Activated T-cell treated with anti-CD3 and anti-CD28 coated beads, Interleukin-2, amount 50 U/mL, for 48 hours (primary cell): ENCODE data around the gene CD84.
"Not testable (repeated sequence)": the region's sequence is repeated elsewhere in the genome, so short reads cannot be mapped to it uniquely, and the experiment has no call there.

Experiments
- DNase-seq, 2 experiments: peaks; one replicate each; pipeline ENCODE4 v3.0.0-alpha.2; 2020

CD84 gene

DNA sequence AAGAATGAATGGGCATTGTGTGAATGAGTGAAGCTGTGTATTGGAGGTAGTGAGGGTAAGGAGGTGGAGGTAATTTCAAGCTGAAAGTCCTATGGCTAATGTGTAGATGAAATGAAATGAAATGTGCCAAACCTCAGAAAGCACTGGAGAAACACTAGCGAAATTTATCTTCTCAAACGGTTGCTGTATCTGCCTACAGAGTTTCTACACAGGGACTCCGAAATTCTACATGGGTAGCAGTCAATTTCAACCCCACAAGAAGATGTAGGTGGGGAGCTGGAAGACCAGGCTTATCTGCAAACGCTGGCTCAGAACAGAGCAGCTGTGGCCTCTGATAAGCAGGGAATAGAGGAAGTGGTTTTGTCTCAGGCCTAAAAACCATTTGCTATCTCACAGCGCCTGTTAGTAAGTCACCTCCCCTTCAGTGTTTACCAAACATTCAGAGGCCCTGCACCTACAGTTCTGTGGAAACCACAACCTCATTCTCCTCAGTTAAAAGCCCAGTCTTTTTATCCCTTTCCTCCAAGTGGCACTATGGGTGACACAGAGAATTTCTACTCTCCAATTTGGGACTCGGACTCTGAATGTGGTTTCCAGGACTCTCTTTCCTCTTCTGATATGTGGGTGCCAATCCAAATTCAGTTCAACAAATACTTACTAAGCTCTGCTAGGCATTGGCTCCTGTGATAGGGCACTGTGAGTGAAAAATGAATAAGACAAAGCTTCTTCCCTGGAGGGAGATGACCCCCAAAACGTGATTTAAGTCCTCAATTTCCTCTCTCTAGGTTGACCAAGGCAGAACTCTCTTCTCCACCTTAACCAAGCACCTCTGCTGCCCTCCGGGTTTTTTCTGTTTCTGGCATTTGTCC lies 39.1 kb downstream of the CD84 start:
- peak; percentile 49 to 62 for DNase-seq

DNA sequence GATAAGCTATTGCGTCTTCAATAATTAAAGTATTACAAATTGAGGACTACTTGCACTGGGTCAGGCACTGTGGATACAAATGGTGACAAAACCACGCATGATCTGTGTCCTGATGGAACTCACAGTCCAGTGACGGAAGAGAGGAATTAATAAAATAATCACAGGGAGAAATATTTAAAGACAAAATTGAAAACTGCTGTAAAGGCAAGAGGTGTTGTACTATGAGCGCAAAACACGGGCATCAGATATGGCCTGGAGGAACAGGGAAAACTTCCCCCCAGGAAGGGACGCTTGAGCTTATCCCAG lies 39.7 kb downstream of the CD84 start:
- no peak for DNase-seq

DNA sequence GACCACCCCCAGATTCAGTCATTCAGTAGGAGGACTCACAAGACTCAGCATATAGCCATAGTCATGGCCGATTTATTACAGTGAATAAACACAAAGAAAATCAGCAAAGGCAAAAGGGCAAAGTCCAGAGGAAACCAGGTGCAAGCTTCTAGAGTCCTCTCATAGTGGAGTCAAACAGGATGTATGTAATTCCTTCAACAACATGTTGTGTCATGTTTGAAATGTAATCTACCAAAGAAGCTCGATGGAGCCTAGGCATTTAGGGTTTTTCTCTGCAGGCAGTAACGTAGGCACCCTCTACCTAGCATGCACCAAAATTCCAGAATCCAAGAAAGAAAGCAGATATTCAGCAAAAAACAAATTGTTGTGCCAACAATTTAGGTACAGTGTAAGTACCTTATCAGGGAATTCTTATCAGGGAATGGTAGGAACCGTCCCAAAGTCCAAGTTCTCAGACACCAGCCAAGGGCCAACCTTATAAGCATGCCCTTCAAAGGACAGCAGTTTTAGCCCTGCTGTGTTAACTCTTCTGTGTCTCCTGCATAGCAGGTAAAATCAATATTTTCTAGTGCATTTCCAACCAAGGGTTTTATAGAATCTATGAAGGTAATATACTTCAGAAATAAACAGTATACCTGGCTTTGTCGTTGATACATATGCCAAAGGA lies 40.2 kb downstream of the CD84 start:
- DNase-seq = no peak

DNA sequence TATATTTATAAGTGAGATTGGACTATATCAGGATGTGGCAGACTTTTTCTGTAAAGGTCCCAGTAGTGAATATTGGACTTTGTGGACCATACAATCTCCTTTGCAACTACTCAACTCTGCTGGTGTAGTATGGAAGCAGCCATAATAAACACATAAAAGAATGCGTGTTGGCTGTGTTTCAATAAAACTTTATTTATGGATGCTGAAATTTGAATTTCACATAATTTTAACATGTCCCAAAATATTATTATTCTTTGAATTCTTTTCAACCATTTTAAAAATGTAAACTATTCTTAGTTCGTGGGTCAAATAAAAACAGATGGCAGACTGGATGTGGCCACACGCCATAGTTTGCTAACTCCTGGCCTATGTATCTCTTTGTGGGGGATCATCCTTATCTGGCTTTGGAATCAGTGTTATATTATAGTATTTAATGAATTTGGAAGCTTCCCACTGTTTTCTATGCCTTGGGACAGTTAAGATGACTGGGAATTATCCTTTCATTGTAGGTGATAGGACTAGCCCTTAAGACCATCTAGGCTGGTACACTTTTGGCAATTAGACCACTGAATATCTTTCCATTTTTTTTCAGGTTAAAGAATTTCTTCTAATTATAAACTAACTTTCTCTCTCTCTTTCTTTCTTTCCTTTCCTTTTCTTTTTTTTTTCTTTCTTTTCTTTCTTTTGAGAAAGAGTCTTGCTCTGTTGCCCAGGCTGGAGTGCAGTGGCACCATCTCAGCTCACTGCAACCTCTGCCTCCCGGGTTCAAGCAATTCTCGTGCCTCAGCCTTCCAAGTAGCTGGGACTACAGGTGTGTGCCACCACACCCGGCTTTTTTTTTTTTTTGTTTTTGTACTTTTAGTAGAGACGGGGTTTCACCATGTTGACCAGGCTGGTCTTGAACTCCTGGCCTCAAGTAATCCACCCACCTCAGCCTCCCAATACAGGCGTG lies 41.3 kb downstream of the CD84 start:
- no peak for DNase-seq

DNA sequence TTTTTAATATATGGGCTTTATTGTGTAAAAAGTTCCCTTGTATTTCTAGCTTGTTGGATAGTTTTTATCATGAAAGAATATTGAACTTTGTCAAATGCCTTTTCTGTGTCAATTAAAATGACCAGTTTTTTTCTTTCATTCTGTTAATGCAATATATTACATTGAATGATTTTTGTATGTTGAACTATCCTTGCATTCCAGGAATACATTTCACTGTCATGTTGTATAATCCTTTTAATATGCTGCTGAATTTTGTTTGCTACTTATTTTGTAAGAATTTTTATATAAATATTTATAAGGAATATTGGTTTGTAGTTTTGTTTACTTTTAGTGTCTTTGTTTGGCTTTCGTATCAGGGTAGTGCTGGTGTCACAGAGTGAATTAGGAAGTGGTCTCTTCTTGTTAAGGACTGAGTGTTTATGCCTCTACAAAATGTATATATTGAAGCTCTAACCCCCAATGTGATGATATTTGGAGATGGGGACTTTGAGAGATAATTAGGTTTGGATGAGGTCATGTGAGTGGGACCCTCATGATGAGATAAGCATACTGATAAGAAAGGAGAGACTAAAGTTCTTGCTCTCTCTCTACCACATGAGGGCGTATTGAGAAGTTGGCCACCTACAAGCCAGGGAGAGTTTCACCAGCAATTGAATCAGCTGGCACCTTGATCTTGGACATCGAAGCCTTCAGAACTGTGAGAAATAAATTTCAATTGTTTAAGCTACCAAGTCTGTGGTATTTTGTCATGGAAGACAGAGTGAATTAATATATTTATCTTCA lies 44.3 kb downstream of the CD84 start:
- no peak for DNase-seq

DNA sequence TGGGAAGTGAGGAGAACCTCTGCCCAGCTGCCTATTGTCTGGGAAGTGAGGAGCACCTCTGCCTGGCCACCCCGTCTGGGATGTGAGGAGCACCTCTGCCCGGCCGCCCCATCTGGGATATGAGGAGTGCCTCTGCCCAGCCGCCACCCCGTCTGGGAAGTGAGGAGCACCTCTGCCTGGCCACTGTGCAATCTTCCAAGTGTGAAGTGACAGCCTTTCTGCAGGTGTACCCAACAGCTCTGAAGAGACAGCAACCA lies 46.8 kb downstream of the CD84 start:
- DNase-seq = not testable (repeated sequence)

DNA sequence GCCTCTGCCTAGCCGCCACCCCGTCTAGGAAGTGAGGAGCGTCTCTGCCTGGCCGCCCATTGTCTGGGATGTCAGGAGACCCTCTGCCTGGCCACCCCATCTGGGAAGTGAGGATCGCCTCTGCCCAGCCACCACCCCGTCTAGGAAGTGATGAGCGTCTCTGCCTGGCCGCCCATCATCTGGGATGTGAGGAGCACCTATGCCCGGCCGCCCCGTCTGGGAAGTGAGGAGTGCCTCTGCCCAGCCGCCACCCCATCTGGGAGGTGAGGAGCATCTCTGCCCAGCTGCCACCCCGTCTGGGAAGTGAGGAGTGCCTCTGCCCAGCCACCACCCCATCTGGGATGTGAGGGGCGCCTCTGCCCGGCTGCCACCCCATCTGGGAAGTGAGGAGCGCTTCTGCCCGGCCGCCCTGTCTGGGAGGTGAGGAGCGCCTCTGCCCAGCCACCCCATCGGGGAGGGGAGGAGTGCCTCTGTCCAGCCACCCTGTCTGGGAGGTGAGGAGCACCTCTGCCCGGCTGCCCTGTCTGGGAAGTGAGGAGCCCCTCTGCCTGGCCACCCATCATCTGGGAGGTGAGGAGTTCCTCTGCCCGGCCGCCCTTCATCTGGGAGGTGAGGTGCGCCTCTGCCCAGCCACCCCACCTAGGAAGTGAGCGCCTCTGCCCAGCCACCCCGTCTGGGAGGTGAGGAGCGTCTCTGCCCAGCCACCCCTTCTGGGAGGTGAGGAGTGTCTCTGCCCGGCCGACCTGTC lies 47.3 kb downstream of the CD84 start:
- not testable (repeated sequence) for DNase-seq

DNA sequence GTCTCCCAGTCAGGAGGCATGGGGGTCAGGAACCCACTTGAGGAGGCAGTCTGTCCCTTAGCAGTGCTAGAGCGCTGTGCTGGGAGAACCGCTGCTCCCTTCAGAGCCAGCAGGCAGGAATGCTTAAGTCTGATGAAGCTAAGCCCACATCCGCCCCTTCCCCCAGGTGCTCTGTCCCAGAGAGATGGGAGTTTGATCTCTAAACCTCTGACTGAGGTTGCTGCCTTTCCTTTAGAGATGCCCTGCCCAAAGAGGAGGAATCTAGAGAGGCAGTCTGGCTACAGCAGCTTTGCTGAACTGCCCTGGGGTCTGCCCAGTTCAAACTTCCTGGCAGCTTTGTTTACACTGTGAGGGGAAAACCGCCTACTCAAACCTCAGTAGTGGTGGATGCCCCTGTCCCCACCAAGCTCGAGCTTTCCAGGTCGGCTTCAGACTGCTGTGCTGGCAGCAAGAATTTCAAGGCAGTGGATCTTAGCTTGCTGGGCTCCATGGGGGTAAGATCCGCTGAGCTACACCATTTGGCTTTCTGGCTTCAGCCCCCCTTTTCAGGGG lies 49.8 kb downstream of the CD84 start:
- DNase-seq = not testable (repeated sequence)

DNA sequence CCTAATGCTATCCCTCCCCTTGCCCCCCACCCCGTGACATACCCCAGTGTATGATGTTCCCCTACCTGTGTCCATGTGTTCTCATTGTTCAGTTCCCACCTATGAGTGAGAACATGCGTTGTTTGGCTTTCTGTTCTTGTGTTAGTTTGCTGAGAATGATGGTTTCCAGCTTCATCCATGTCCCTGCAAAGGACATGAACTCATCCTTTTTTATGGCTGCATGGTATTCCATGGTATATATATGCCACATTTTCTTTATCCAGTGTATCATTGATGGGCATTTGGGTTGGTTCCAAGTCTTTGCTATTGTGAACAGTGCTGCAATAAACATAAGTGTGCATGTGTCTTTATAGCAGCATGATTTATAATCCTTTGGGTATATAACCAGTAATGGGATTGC lies 55.5 kb downstream of the CD84 start:
- not testable (repeated sequence) for DNase-seq

DNA sequence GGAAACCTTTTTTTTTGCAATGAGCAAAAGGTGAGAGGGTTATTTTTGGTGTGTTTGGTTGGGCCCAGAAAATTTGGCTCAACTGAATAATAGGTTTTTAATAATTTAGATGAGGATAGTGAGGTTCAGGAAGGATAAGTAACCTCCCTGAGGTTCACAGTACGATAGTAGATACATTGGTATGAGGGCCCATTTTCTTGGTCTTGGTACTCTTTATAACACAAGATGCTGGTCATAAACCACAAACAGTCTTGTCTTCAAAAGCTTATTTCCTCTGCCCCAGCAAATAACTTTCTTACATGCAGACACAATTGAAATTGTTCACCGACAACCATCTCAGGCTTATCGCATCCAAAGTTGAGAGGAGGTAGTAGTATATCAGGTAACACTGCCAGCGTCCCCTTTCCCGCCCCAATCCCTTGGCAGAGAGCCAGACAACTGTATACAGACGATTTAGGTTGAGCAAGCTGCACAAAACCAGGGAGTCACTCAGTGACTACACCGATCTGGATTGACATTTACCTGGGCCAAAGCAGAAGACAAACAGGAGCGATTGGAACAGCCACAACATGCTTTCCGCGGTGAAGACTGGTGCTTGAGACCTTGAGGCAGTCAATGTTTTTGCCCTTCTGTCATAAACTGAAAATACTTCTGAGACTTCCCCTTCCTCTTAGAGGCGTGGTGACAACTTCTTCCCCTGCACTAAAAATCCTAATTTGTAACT lies 56.5 kb downstream of the CD84 start, which contains the start of gene SLAMF6:
Gene SLAMF6, minus strand, starts transcription at position 634 of the 724 bp plus-strand sequence. Its CDS starts 63 bp downstream, at position 571.
- DNase-seq = peak; percentile 75 to 76

DNA sequence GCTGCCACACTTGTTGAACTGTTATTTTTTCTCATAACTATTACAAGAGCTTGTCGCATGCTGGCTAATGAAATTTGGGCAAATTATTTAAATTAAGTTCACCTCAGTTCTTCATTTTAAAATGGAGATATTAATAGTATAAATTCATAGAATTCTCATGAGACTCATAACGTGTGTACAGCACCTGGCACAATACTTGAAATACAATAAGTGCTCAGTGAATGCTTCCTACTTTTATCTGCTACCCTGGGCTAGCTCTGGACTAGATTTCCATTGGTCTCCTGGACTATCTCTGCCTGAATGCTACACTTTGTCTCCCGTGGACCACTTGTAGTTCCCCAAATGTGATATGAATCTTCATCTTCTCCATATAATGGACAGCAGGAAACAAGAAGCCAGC lies 57.2 kb downstream of the CD84 start:
- no peak for DNase-seq

DNA sequence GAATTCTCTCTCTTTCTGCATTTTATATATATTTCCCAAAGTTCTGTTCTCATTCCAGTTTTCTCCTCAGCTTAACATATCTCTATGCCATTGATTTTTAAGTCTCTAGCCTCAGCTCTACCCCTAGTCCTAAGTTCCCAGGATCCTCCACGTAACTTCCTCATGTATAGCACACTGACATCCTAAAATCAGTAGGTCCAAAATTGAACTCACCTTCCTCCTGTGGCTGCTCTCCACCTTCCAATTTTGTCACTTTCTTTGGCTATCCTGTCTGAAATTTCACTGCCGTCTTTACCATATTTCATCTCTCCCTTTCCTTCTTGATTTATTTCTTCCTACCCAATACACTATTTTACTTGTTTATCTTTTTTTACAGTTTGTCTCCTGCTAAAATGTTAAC lies 57.7 kb downstream of the CD84 start:
- no peak for DNase-seq

DNA sequence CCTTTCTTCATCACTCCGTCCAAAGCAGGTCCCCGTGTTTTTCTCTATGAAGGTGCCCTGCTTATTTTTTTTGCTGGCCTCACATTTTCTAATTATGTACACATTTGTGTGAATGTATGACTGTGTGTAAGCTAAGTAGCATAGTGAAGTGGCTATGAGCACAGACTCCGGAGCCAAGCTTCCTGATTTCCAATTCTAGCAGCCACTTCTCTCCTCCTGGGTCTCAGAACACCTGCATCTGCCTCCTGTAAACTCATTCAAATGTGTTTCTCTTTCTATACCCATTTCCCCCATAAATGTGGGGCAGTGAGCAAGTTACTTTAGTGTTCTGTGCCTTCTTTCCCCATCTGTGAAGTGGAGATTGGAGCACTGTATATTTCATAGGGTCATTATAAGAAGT lies 58.3 kb downstream of the CD84 start:
- DNase-seq = peak in 1 of 2 experiments; percentile 37

DNA sequence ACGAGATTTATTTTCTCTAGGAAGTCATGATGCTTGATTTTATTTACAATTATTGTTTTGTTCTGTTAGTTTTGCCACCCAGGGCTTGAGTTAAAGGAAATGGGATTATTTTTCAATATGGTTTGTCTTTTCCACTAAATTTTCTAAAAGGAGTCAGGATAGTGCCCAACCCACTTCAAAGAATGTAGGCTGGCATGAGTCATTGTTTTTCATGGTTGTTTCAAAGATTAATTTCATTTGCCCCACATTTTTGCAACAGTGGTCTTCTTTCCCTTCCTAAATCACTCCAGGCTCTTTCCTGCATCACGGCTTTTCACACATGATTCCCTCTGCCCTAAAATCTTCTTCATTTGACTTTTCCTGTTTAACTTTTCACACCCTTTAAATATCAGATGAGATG lies 58.7 kb downstream of the CD84 start:
- no peak for DNase-seq

DNA sequence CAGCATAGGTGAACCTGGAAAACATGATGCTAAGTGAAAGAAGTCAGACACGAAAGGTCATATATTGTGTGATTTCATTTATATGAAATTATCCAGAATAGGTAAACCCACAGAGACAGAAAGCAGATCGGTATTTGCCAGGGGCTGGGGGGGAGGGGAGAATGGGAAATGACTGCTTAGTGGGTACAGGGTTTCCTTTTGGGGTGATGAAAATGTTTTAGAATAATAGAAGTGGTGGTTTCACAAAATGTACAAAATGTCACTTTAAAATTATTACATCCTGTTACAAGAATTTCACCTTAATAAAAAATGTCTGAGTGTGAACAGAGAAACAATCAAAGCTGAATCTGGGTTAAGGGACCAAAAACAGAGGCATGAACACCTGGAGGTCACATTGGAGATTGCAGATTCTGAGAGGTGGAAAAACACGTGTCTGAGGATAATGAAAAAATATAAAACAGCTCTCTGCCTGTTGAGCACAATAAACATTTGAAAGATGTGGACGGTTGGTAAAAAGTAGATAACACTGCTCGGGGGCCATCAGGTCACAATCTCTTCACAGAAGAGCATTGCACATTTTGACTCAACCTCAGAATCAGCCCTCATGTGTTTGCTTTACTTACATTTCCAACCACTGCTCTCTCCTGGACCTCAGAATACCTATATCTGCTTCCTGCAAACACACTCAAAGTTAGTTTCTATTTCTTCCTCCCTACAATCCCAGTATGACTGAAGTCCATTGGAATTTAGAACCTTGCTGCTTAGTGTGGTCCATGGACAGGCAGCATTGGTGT lies 59.5 kb downstream of the CD84 start:
- DNase-seq = peak in 1 of 2 experiments; percentile 50

DNA sequence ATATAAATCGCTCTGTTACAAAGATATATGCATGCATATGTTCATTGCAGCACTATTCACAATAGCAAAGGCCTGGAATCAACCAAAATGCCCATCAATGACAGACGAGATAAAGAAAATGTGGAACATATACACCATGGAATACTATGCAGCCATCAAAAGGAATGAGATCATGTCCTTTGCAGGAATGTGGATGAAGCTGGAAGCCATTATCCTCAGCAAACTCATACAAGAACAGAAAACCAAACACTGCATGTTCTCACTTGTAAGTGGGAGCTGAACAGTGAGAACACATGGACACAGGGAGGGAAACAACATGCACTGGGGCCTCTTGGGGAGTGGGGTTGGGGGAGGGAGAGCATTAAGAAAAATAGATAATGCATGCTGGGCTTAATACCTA lies 61.8 kb downstream of the CD84 start:
- not testable (repeated sequence) for DNase-seq

DNA sequence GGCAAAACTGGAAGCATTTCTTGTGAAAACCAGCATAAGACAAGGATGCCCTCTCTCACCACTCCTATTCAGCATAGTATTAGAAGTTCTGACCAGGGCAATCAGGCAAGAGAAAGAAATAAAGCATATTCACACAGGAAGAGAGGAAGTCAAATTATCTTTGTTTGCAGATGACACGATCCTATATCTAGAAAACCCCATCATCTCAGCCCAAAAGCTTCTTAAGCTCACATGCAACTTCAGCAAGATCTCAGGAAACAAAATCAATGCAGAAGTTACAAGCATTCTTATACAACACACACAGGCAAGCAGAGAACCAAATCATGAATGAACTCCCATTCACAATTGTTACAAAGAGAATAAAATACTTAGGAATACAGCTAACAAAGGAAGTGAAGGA lies 63.4 kb downstream of the CD84 start:
- DNase-seq = not testable (repeated sequence)

DNA sequence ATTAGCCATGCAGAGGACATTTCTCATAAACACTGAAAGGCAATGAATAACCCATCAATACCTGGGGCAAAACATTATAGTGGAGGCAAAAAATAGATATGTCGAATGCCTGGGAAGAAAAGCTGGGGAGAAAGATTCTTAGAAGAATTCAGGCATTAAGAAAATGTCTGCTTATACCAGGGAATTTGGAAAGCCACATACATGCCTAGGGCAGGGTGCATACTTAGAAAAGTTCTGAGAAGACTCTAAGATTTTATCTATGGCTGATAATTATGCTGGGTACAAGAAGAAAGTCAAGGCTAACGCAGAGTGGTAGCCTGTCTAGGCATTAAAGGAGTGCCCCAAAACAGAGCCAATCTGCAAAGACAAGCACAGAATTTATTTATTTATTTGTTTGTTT lies 74.6 kb downstream of the CD84 start:
- DNase-seq = no peak

DNA sequence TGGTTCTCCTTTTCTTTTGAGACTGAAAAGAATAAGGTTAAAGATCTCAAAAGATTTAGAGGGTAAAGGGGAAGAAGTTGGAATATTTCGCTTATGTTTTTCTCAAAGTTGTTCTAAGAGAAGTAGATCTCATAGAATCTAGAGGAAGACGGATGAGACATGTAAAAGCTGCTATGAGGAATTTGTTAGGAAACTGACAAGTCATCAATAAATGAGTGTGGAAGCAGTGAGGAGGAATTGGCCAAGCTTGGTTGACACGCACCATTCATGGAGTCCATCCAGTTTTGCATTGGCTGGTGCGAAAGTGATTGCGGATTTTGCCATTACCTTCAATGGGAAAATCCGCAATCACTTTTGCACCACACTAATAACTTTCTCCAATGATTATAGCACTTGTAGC lies 76.2 kb downstream of the CD84 start:
- DNase-seq = no peak
